RWPE2 (cell line): ENCODE data around the gene ACTL6B.

Experiments
- ATAC-seq: fragments of 200-7000 bp; cut with Tn5 transposase; 3 replicates; pipeline ENCODE4 v1.9.1; 2021; ENCODE audit warnings: low read depth
- DNase-seq: peaks from one replicate; pipeline ENCODE4 v3.0.0-alpha.2; 2020; ENCODE audit warnings: low spot score
- H3K27ac ChIP-seq: fragments of 450-650 bp; 2 replicates; pipeline ENCODE4 v1.5.1; 2017; ENCODE audit warnings: mild to moderate bottlenecking; ENCODE audit not compliant: poor library complexity, severe bottlenecking
- H3K27me3 ChIP-seq: fragments of 250-450 bp; sonication (Bioruptor Pico); 2 replicates; pipeline ENCODE4 v1.5.1; 2021; ENCODE audit warnings: mild to moderate bottlenecking, moderate library complexity; ENCODE audit not compliant: insufficient read depth, poor library complexity, severe bottlenecking
- H3K36me3 ChIP-seq: fragments of 250-450 bp; sonication (Bioruptor Pico); 2 replicates; pipeline ENCODE4 v1.5.1; 2020; ENCODE audit warnings: low read depth, mild to moderate bottlenecking, moderate library complexity
- H3K4me1 ChIP-seq: fragments of 250-450 bp; sonication (Bioruptor Pico); 2 replicates; pipeline ENCODE4 v1.5.1; 2021; ENCODE audit warnings: mild to moderate bottlenecking, moderate library complexity; ENCODE audit not compliant: insufficient read depth, poor library complexity, severe bottlenecking
- H3K4me3 ChIP-seq: fragments of 250-450 bp; sonication (Bioruptor Pico); 2 replicates; pipeline ENCODE4 v1.5.1; 2021; ENCODE audit warnings: mild to moderate bottlenecking, moderate library complexity; ENCODE audit not compliant: severe bottlenecking
- H3K9me3 ChIP-seq: fragments of 250-450 bp; sonication (Bioruptor Pico); 2 replicates; pipeline ENCODE4 v1.5.1; 2021; ENCODE audit warnings: mild to moderate bottlenecking, moderate library complexity; ENCODE audit not compliant: severe bottlenecking
- TF ChIP-seq, protein P1 (sequence below): fragments of 450-650 bp; IDR thresholded peaks from one replicate; pipeline ENCODE4 v1.5.1; 2017; ENCODE audit warnings: mild to moderate bottlenecking, moderate library complexity; ENCODE audit not compliant: poor library complexity, severe bottlenecking

The ACTL6B gene

DNA sequence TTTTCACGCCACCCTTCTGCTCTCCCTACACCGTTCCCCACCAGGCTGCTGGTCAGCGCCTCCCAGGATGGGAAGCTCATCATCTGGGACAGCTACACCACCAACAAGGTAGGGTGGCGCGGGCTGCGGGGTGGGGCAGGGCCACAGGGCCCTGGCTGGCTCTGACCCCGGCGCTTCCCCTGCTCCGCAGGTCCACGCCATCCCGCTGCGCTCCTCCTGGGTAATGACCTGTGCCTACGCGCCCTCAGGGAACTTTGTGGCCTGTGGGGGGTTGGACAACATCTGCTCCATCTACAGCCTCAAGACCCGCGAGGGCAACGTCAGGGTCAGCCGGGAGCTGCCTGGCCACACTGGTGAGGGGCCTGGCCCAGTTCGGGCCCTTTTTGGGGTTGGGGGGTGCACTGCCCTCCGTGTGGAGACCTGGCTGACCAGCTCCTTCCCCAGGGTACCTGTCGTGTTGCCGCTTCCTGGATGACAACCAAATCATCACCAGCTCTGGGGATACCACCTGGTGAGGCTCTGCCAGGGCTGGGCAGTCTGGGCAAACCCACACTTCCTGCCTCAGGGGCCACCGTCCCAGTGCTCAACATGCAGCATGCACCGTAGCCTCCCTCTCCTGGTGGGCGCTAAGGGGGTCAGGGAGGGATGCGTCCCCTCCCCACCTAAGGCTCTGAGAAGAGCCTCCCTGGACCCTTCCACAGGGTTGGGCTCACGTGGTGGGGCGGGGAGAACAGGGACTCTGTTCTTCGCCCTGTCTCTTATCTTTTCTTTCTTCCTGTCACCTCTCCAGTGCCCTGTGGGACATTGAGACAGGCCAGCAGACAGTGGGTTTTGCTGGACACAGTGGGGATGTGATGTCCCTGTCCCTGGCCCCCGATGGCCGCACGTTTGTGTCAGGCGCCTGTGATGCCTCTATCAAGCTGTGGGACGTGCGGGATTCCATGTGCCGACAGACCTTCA is 21.3 kb upstream of the ACTL6B start:
- Histone ChIP-seq H3K4me1 (no peaks in the 10 kb centered on the region), H3K9me3 (no peaks in the 10 kb centered on the region), H3K4me3 (no peak overlapping the region), H3K27me3 (no peaks in the 10 kb centered on the region), H3K36me3 (peaks cover 55% of the 10 kb centered on the region), H3K27ac (no peak overlapping the region)
- no peak for DNase-seq
- no peak for ATAC-seq
- TF ChIP-seq, protein P1, sequence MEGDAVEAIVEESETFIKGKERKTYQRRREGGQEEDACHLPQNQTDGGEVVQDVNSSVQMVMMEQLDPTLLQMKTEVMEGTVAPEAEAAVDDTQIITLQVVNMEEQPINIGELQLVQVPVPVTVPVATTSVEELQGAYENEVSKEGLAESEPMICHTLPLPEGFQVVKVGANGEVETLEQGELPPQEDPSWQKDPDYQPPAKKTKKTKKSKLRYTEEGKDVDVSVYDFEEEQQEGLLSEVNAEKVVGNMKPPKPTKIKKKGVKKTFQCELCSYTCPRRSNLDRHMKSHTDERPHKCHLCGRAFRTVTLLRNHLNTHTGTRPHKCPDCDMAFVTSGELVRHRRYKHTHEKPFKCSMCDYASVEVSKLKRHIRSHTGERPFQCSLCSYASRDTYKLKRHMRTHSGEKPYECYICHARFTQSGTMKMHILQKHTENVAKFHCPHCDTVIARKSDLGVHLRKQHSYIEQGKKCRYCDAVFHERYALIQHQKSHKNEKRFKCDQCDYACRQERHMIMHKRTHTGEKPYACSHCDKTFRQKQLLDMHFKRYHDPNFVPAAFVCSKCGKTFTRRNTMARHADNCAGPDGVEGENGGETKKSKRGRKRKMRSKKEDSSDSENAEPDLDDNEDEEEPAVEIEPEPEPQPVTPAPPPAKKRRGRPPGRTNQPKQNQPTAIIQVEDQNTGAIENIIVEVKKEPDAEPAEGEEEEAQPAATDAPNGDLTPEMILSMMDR: no peak

DNA sequence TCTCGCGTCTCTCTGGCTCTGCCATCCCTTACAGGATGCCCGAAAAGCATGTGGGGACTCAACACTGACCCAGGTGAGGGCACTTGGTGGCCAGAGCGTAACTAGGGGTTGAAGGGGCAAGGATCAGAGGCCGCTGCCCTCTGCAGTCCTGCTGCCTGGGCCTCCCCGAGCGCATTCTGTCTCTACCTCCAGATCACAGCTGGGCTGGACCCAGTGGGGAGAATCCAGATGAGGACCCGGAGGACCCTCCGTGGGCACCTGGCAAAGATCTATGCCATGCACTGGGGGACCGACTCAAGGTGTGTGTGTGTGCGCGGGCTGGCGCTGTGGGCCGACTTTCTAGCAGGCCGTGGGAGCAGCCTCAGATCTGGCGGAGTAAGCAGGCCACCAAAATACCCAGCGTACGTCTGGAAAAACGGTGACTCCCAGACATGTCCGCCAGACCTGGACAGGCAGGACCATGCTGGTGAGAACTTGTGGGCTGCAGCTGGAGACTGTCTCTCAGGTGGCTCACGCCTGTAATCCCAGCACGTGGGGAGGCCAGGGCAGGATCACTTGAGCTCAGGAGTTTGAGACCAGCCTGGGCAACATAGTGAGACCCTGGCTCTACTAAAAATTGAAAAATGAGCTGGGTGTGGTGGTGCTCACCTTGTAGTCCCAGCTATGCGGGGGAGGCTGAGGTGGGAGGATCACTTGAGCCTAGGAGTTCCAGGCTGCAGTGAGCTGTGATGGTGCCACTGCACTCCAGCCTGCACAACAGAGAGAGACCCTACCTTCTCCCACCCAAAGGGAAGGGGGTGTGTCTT is 20.5 kb upstream of the ACTL6B start:
- DNase-seq (no peak), ATAC-seq (no peak)
- Histone ChIP-seq H3K36me3 (peaks cover 48% of the 10 kb centered on the region), H3K27ac (peak overlapping the region; percentile 75), H3K27me3 (no peaks in the 10 kb centered on the region), H3K4me3 (no peak overlapping the region), H3K9me3 (no peaks in the 10 kb centered on the region), H3K4me1 (no peaks in the 10 kb centered on the region)
- TF ChIP-seq, protein P1: no peak

DNA sequence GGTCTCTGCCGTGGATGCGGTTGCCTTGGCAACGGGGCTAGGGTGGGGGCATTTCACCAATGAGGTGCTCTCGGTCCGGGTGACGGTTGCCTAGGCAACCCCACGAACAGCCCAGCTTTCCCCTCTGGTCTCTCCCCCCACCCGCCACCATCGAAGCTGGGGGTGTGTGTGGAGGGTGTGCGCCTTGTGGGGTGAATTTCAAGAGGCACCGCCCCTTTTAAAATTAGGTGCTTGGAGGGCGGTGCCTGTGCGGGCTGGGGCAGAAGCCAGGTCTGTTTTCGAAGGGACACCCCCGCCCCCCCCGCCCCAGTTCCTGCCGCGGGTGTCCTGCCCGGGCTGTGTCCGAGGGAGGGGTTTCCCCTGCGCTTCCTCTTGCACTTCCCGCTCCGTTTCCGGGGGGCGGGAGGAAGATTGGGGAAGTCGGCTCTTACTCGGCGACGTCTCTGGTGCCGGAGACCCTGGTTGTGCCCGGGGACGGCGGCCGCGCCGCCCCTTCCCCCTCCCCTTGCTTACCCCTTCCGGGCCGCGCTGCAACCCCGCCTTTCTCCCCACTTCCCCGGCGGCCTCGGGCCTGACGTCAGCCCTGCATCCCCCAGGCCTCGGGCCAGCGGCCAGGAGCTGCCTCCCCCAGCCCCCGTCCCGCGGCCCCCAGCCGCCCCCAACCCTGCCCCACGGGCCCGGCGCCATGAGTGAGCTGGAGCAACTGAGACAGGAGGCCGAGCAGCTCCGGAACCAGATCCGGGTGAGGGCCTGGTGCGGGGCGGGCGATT is 19.5 kb upstream of the ACTL6B start:
- Histone ChIP-seq H3K36me3 (peaks cover 42% of the 10 kb centered on the region), H3K27me3 (no peaks in the 10 kb centered on the region), H3K9me3 (no peaks in the 10 kb centered on the region), H3K4me1 (no peaks in the 10 kb centered on the region), H3K27ac (peak overlapping the region; percentile 75), H3K4me3 (peak overlapping the region; percentile 92)
- TF ChIP-seq, protein P1: no peak
- peak; percentile 30 for ATAC-seq
- peak; percentile 80 for DNase-seq

DNA sequence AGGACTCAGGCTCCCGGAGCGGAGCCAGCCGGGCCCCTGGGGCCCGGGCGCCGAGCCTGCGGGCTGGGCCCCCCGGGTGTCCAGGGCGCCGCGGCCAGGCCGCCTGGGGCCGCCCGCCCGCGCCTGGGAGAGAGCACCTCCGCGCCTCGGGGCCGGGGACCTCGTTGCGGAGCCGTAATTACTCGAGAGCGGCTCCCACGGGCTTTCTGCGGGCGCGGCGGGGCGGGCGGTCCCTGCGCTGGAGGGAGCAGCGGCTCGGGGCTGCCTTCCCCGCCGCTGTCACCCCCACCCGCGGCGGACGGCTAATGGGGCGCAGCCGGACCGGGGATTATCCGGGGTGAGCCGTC is 18.8 kb upstream of the ACTL6B start:
- ATAC-seq (no peak), DNase-seq (no peak)
- no peaks in the 10 kb centered on the region for H3K27me3 ChIP-seq
- peak overlapping the region; percentile 75 for H3K27ac ChIP-seq
- TF ChIP-seq, protein P1: no peak
- H3K36me3 ChIP-seq: peaks cover 35% of the 10 kb centered on the region
- H3K4me3 ChIP-seq: peak overlapping the region; percentile 92
- H3K9me3 ChIP-seq: no peaks in the 10 kb centered on the region
- H3K4me1 ChIP-seq: no peaks in the 10 kb centered on the region
